H1 (cell line): ENCODE results near the gene PABPC1L. TPM values are rescaled to one million over a fixed set of nuclear protein-coding genes. Genes with fewer than 3 reads are reported as not detected.
A peak's percentile ranks its signal among the peaks of the same experiment; 100 is the strongest.

Experiments used
- CTCF ChIA-PET: fragments of 300-600 bp; sonication (Branson Sonifier 250); formaldehyde crosslinking; loops from one replicate; lab custom pipeline; 2021; ENCODE audit not compliant: partially characterized antibody; lab: Charles Lee
- POLR2A ChIA-PET: fragments of 300-600 bp; sonication (Branson Sonifier 250); formaldehyde crosslinking; loops from one replicate; lab custom pipeline; 2021; ENCODE audit warnings: inconsistent platforms; ENCODE audit not compliant: partially characterized antibody; lab: Charles Lee
- DNase-seq, 2 experiments: peaks; one replicate each; pipeline versions ENCODE4 v3.0.0 to v3.0.0-alpha.2; 2010 to 2022; ENCODE audit warnings: low spot score in 2 of 2, low read depth in 1 of 2, mixed read lengths in 1 of 2
- FAIRE-seq: peaks from 2 replicates; lab custom pipeline; 2011; peaks lifted over from hg19 to GRCh38; lab: Jason Lieb, UNC
- H2AFZ ChIP-seq: 2 replicates; pipeline ENCODE4 v1.8.1; 2012; ENCODE audit warnings: low read length, inconsistent platforms
- H2AK5ac ChIP-seq: 2 replicates; pipeline ENCODE4 v1.6.1; 2013; ENCODE audit warnings: low read depth, low read length
- H2BK120ac ChIP-seq: replicated peaks from 2 replicates; pipeline ENCODE3; 2013; ENCODE audit warnings: low read depth, low read length, inconsistent platforms
- H2BK12ac ChIP-seq: 2 replicates; pipeline ENCODE4 v1.6.1; 2013; ENCODE audit warnings: low read depth, low read length
- H2BK15ac ChIP-seq: 2 replicates; pipeline ENCODE4 v1.6.1; 2013; ENCODE audit warnings: low read length
- H2BK20ac ChIP-seq: 2 replicates; pipeline ENCODE4 v1.6.1; 2013; ENCODE audit warnings: low read length
- H2BK5ac ChIP-seq: 2 replicates; pipeline ENCODE4 v1.6.1; 2013; ENCODE audit warnings: low read depth, low read length
- H3K14ac ChIP-seq: 2 replicates; pipeline ENCODE4 v1.6.1; 2013; ENCODE audit warnings: inconsistent platforms; ENCODE audit not compliant: insufficient read length
- H3K18ac ChIP-seq: 2 replicates; pipeline ENCODE4 v1.6.1; 2013; ENCODE audit warnings: low read length; ENCODE audit errors: extremely low read depth
- H3K23ac ChIP-seq: 2 replicates; pipeline ENCODE4 v1.6.1; 2013; ENCODE audit warnings: inconsistent platforms; ENCODE audit not compliant: insufficient read length
- H3K23me2 ChIP-seq: 2 replicates; pipeline ENCODE4 v1.6.1; 2013; ENCODE audit warnings: low read depth, low read length
- H3K27ac ChIP-seq: 2 replicates; pipeline ENCODE4 v1.6.1; 2011; ENCODE audit warnings: low read depth, low read length, inconsistent platforms
- H3K27me3 ChIP-seq, 4 experiments: replicated peaks in 1 of 4; 1 replicate in 1 of 4; 2 replicates in 3 of 4; pipeline versions ENCODE4 v1.6.1 to v1.8.1; 2011 to 2013; ENCODE audit warnings: low read length in 3 of 4, mild to moderate bottlenecking in 3 of 4, inconsistent platforms in 2 of 4, mixed read lengths in 2 of 4, moderate library complexity in 1 of 4; ENCODE audit not compliant: control insufficient read depth in 3 of 4, insufficient read depth in 3 of 4; ENCODE audit errors: extremely low read depth in 1 of 4
- H3K36me3 ChIP-seq, 4 experiments: 2 replicates each; pipeline versions ENCODE4 v1.6.1 to v1.8.1; 2011 to 2013; ENCODE audit warnings: mild to moderate bottlenecking in 4 of 4, low read length in 3 of 4, moderate library complexity in 2 of 4, control low read depth in 1 of 4, inconsistent platforms in 1 of 4; ENCODE audit not compliant: insufficient read depth in 4 of 4, control insufficient read depth in 2 of 4
- H3K4ac ChIP-seq: replicated peaks from 2 replicates; pipeline ENCODE3; 2013; ENCODE audit warnings: low read length, low read depth, mixed read lengths, inconsistent platforms; ENCODE audit not compliant: insufficient read length
- H3K4me1 ChIP-seq, 4 experiments: replicated peaks in 1 of 4; 1 replicate in 1 of 4; 2 replicates in 3 of 4; pipeline versions ENCODE4 v1.6.1 to v1.8.1; 2011 to 2013; ENCODE audit warnings: low read length in 3 of 4, inconsistent platforms in 2 of 4, mixed read lengths in 1 of 4; ENCODE audit not compliant: insufficient read depth in 4 of 4, control insufficient read depth in 3 of 4
- H3K4me2 ChIP-seq, 2 experiments: 2 replicates each; pipeline versions ENCODE4 v1.6.1 to v1.8.1; 2011 to 2013; ENCODE audit warnings: low read depth in 2 of 2, low read length in 2 of 2, control low read depth in 1 of 2, inconsistent platforms in 1 of 2, mild to moderate bottlenecking in 1 of 2; ENCODE audit not compliant: insufficient read depth in 1 of 2
- H3K4me3 ChIP-seq, 4 experiments: fragments of 200-600, 300-600 bp in 1 of 4; sonication (generic), shearing (Covaris generic), sonication (Bioruptor Twin) in 1 of 4; 2 replicates each; pipeline versions ENCODE4 v1.5.1 to v1.8.1; 2011 to 2016; ENCODE audit warnings: low read length in 4 of 4, low read depth in 3 of 4, control low read depth in 2 of 4, inconsistent platforms in 2 of 4, mild to moderate bottlenecking in 2 of 4, mixed read lengths in 1 of 4, moderate library complexity in 1 of 4; ENCODE audit not compliant: insufficient read depth in 2 of 4; ENCODE audit errors: extremely low read depth in 1 of 4
- H3K56ac ChIP-seq: replicated peaks from 2 replicates; pipeline ENCODE3; 2013; ENCODE audit warnings: low read depth, mild to moderate bottlenecking, mixed read lengths, low read length, inconsistent platforms; ENCODE audit not compliant: insufficient read length
- H3K79me1 ChIP-seq: 2 replicates; pipeline ENCODE4 v1.6.1; 2013; ENCODE audit warnings: low read depth, low read length, control low read depth
- H3K79me2 ChIP-seq, 2 experiments: 2 replicates each; pipeline versions ENCODE4 v1.6.1 to v1.8.1; 2012 to 2013; ENCODE audit warnings: low read length in 2 of 2, mild to moderate bottlenecking in 2 of 2, inconsistent platforms in 1 of 2; ENCODE audit not compliant: insufficient read depth in 2 of 2, control insufficient read depth in 1 of 2
- H3K9ac ChIP-seq, 4 experiments: replicated peaks in 1 of 4; 1 replicate in 1 of 4; 2 replicates in 3 of 4; pipeline versions ENCODE4 v1.6.1 to v1.8.1; 2011 to 2013; ENCODE audit warnings: low read depth in 3 of 4, low read length in 3 of 4, control low read depth in 2 of 4, mild to moderate bottlenecking in 2 of 4, moderate library complexity in 2 of 4, inconsistent platforms in 1 of 4; ENCODE audit errors: extremely low read depth in 1 of 4
- H3K9me3 ChIP-seq, 2 experiments: 2 replicates each; pipeline versions ENCODE4 v1.6.1 to v1.8.1; 2012 to 2013; ENCODE audit warnings: mild to moderate bottlenecking in 2 of 2, moderate library complexity in 2 of 2, control low read depth in 1 of 2, inconsistent platforms in 1 of 2, low read depth in 1 of 2, low read length in 1 of 2, mixed read lengths in 1 of 2; ENCODE audit not compliant: insufficient read depth in 2 of 2
- H4K20me1 ChIP-seq, 2 experiments: replicated peaks in 1 of 2; 2 replicates each; pipeline versions ENCODE3 to v1.8.1; 2011 to 2013; ENCODE audit warnings: inconsistent platforms in 2 of 2, low read length in 2 of 2, mild to moderate bottlenecking in 1 of 2; ENCODE audit not compliant: insufficient read depth in 2 of 2, control insufficient read depth in 1 of 2
- H4K5ac ChIP-seq: 2 replicates; pipeline ENCODE4 v1.6.1; 2013; ENCODE audit warnings: low read length, low read depth, mixed read lengths, inconsistent platforms; ENCODE audit not compliant: insufficient read length
- H4K8ac ChIP-seq: 2 replicates; pipeline ENCODE4 v1.8.0; 2013; ENCODE audit warnings: mild to moderate bottlenecking, moderate library complexity, low read length, inconsistent platforms; ENCODE audit not compliant: insufficient read depth; ENCODE audit errors: extremely low read depth
- H4K91ac ChIP-seq: replicated peaks from 2 replicates; pipeline ENCODE3; 2013; ENCODE audit warnings: low read length, mixed read lengths, inconsistent platforms; ENCODE audit not compliant: insufficient read length
- MAFK ChIP-seq: IDR thresholded peaks from 2 replicates; pipeline ENCODE4 v1.6.1; 2012; ENCODE audit warnings: low read depth, mild to moderate bottlenecking, improper control_type of control experiment, low read length
- SIX5 ChIP-seq: IDR thresholded peaks from 2 replicates; pipeline ENCODE4 v1.6.1; 2011; ENCODE audit warnings: mild to moderate bottlenecking, low read depth, low read length
- WGBS, 2 experiments: shearing (Covaris generic) in 1 of 2; methylation state at CpG; one replicate each; pipeline versions ENCODE4 v1.1.6 to v1.1.7; 2013 to 2015; ENCODE audit warnings: low lambda C conversion rate in 2 of 2, mixed read lengths in 2 of 2, inconsistent platforms in 1 of 2, low coverage in 1 of 2, missing lambda C conversion rate in 1 of 2; ENCODE audit not compliant: insufficient replicate concordance in 2 of 2, insufficient coverage in 1 of 2, insufficient read length in 1 of 2; ENCODE audit errors: extremely low coverage in 1 of 2, missing lambda C conversion rate in 1 of 2; 5-methylcytosine and 5-hydroxymethylcytosine counted together
- polyA plus RNA-seq, 7 experiments: library from polyadenylated mRNA; depleted of rRNA in 3 of 7; stranded (reverse) in 5 of 7; unstranded in 2 of 7; fragments of >200 nt in 5 of 7; fragments of 200-250 nt in 2 of 7; gene quantifications; 1 replicate in 5 of 7; 2 replicates in 1 of 7; 4 replicates in 1 of 7; pipeline versions ENCODE4 v1.2.1 to v1.2.3, GENCODE V29; 2011 to 2013; ENCODE audit warnings: missing spikeins in 2 of 7, mixed read lengths in 2 of 7
- total RNA-seq: library from RNA; stranded (reverse); fragmentation: NEBNext Ultra II Directional; extraction: Animal tissue kit (Norgen Biotek cat#: 25700); gene quantifications from 2 replicates; pipeline ENCODE4 v1.2.1, GENCODE V29; 2021

Gene PABPC1L
- total and polyA plus RNA-seq, 2 of the 8 experiments (the other 6 are each of a cell fraction or from before 2014, with no cell fraction given) = 61.1 to 108 TPM

GRCh38 chr20:44866703-44867335 lies 43.0 kb upstream of the PABPC1L start:
- Histone ChIP-seq H3K79me2 (no peaks in the 10 kb centered on the region), H3K4ac (no peak overlapping the region), H3K4me2 (no peak overlapping the region), H3K9me3 (no peaks in the 10 kb centered on the region), H2BK5ac (no peak overlapping the region), H3K23me2 (no peaks in the 10 kb centered on the region), H3K9ac (no peak overlapping the region), H2AFZ (no peak overlapping the region), H3K23ac (no peak overlapping the region), H4K5ac (no peak overlapping the region), H3K14ac (no peak overlapping the region), H3K36me3 (no peaks in the 10 kb centered on the region), H2BK12ac (no peak overlapping the region), H4K20me1 (no peaks in the 10 kb centered on the region), H4K91ac (no peak overlapping the region), H4K8ac (no peak overlapping the region), H2BK15ac (peak overlapping the region; percentile 65; the same call in 1 of the 2 replicates), H2BK20ac (no peak overlapping the region), H3K56ac (no peak overlapping the region), H3K27ac (no peak overlapping the region), H3K4me3 (no peak overlapping the region), H2AK5ac (no peak overlapping the region), H2BK120ac (no peak overlapping the region), H3K79me1 (no peaks in the 10 kb centered on the region), H3K18ac (no peak overlapping the region), H3K27me3 (no peaks in the 10 kb centered on the region), H3K4me1 (no peaks in the 10 kb centered on the region)
- FAIRE-seq (no peak), DNase-seq (no peak)
- TF ChIP-seq SIX5 (no peak), MAFK (peak; percentile 71)
- CTCF ChIA-PET = interaction anchor here (0.6 to 5.3 kb wide), 28 partner anchors 13 to 233 kb away, joined by 3 to 97 read pairs (median 4); partner anchors contain the start of gene KCNK15
- 84% methylated on average over 8 of the region's 8 CpGs; no CpG with 5 or more reads in 1 of the 2 experiments for WGBS, 2 experiments
- POLR2A ChIA-PET = no interaction called here
